ENCODE measurements around the gene C10orf95.
"Not testable (repeated sequence)": the region's sequence is repeated elsewhere in the genome, so short reads cannot be mapped to it uniquely, and the experiment has no call there.

The C10orf95 gene

GRCh38 chr10:102463983-102464382 lies 12.6 kb upstream of the C10orf95 start:
- DNase-seq, result no peak

DNA sequence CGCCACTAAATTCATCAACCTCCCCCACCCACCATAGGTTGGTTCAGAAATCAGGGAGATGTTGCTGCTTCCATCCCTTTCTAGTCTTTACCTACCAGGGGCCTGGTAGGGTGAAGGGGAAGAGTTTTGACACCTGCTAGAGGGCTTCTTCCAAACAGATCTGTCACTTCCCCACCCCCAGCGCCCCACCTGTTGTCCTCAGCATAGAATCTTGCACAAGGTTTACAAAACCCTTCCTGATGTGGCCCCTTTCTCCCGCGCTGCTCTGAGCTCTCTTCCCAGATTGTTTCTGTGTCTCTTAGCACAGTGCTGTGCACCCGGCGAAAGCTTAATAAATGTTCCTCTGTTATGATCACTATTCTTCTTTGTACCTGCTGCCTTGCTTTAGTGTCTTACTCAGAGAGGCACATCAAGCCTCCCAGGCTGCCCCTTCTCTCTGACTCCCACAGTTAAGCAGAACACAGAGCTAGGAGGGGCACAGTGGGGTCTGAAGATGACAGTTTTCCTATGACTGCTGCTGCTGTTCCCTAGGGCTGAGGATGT lies 11.2 kb upstream of the C10orf95 start:
- DNase-seq, result no peak

DNA sequence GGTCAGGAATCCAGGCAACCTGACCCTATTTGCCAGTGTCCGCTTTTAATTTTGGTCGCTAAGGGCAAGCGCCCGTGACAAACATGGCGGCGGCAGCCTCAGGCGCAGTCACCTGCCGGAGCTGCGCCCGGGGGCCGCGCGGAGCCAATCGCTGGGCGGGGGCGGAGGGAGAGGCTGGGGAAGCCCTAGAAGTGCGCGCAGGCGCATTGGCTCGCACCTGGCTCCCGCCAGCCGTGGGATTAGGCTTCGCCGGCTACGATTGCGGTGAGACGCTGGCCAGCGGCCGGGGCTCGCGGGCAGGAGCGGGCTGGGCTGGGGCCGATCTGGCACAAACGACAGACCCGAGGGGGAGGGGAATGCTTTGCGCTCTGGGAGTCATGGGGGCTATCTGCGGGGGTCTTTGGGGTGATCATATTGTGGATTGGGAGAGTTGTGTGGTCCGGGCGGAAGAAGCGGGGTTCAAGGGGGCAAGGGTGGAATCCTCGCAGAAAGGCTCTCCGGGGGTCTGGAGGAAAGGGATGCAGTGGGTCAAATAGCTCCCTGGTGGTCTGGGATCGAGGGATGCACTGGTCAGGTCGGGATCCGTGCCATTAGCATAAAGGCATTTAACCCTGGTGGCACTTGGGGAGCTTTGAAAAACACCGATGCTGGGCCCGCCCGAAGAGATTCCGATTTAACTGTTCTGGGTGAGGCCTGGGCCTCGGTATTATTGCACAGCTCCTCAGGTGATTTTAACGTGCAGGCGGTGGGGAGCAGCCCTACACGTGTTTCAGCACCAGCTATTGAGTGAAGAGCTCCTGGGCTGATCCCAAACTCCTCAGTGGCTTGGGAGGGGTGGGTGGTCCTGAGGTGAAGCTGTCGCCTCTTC lies 10.1 kb upstream of the C10orf95 start:
- DNase-seq, result peak; percentile 96

- no peak for DNase-seq
These were observed 9.5 kb upstream of the C10orf95 start for GRCh38 chr10:102460836-102461186.

DNA sequence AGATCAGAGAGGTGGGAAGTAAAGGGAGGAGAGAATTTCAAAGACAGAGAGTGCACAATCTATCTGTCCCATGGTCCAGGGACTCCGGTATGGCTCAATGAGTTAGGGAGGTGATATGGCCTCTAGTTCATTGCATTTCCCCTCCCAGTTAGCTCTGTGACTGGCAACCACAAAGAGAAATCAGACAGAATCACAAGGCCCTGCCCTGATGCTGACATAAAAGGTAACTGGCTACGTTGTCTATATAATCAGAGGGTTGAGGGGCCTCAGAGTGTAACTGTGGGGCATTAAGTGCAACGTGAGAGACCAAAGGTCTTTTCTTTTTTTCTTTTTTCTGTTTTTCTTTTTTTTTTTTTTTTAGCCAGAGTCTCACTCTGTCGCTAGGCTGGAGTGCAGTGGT lies 7.3 kb upstream of the C10orf95 start:
- no peak for DNase-seq

DNA sequence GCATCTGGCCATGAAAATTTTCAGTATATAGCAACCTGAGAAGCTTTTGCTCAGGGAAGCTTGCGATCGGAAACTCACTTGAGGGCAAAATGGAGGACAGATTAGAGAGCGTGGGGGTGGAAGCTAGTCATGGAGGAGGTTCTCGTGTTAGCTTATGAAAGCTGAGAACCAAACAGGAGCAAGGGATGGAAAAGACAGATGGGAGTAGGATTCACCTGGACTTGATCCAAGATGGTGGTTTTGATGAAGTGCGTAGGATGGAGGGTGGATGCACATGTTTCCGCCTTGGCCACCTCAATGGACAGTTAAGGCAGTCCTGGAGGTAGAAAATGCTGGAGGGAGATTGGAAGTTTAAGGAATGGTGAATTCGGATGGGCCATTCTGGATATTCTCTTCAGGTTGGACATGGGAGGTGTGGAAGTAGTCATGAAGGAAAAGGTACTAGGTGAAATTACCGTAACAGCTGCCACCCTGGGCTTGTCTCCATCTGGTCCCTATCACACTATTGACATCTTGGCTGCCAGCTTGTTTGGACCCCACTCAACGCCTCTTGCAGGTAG lies 6.3 kb upstream of the C10orf95 start:
- no peak for DNase-seq

GRCh38 chr10:102455893-102456471 lies 4.6 kb upstream of the C10orf95 start:
- DNase-seq, result no peak

- not testable (repeated sequence) for DNase-seq
These were observed 3.5 kb upstream of the C10orf95 start for GRCh38 chr10:102454662-102455487.

DNA sequence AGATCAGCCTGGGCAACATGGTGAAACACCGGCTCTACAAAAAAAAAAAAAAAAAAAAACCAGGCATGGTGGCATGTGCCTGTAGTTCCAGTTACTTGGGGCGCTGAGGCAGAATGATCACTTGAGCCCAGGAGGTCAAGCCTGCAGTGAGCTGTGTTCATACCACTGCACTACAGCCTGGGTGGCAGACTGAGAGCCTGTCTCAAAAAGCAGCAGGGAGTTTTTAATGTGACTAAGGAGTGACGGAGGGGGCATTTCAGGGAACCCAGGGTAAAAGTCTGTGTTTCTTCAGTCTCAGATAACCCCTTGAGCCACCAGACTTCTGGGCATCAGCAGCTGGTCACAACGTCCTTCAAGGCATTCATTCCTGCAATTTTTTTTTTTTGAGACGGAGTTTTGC lies 2.2 kb upstream of the C10orf95 start:
- DNase-seq, result no peak

DNA sequence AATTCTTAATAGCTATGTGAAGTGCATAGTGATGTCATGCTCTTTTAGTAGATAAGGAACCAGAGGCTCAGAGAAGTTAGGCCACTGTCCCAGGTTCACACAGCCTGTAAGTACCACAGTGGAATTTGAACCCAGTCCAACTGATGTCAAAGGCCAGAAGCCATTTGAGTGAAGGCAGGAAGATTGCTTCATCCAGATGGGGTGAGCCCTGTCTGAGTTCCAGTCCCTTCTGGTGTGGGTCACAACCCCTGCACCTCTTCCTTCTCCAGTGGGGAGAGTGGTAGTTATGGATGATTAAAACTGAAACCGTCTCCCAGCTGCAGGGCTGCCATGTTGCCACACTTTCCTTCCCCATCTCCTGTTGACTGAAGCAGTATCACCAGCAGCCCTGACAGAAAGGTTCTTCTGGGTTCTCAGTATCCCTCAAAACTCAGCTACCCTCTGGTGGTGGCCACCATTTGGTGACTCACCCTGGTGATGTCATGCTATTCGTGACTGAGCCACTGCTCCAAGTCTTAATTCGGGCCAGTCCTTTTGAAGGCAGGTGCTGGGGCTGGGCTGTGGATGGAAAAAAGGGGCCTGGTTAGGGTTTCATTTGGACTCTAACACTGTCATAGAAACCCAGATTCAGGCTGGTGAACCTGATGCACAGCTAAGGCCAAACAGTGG lies 1.5 kb upstream of the C10orf95 start:
- DNase-seq, result peak; percentile 51

- peak; percentile 86 for DNase-seq
These were observed 804 bp downstream of the C10orf95 start for GRCh38 chr10:102450374-102451104.

GRCh38 chr10:102450124-102450373 lies 1.3 kb downstream of the C10orf95 start:
- no peak for DNase-seq

DNA sequence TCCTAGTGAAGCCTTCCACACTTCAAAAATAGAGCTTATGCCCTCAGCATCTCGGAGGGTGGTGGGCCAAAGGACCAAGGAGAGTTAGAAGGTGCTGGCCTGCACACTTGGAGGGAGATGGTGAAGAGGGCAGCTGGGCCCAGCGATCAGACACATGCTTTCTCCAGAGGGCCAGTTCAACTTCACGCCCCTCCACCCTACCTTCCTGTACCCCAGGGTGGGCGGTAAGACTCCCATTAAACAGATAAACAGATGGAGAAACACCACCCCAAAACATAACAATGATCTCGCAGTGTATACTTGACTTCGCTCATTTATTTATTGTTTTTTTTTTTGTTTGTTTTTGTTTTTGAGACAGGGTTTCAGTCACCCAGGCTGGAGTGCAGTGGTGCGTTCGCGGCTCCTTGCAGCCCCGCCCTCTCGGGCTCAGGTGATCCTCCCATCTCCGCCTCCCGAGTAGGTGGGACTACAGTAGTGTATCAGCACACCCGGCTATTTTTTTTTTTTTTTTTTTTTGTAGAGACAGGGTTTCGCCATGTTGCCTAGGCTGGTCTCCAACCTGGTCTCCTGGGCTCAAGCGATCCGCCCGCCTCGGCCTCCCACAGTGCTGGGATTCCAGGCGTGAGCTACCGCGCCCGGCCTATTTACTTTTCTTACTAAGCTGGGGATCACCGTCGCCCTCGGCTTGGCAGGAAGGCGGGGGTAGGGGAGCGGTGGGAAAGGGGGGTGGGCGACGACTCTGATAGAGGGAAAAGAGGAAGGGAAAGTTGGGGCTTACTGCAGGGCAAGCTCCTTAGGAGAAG lies 1.8 kb downstream of the C10orf95 start:
- peak; percentile 91 for DNase-seq

- DNase-seq, result no peak
These were observed 6.5 kb downstream of the C10orf95 start for GRCh38 chr10:102444851-102445250.

DNA sequence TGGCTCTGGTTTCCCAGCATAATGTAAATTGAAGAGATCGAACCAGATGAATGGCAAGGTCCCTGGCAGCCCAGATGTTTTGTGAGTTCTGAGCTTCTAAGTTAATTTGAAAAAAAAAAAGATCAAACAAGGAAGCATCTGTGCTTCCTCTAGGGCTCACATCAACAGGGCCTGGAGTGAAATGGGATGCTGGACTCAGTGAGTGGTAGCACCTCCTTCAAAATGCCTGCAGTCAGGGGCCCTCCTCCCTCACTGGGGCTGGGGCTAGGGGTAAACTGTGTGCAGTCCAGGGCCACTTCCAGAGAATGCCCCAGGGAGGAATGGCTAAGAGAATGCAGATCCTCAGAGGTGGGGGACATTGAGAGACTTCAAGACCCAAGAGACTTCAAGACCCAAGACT lies 13.0 kb downstream of the C10orf95 start:
- no peak for DNase-seq

DNA sequence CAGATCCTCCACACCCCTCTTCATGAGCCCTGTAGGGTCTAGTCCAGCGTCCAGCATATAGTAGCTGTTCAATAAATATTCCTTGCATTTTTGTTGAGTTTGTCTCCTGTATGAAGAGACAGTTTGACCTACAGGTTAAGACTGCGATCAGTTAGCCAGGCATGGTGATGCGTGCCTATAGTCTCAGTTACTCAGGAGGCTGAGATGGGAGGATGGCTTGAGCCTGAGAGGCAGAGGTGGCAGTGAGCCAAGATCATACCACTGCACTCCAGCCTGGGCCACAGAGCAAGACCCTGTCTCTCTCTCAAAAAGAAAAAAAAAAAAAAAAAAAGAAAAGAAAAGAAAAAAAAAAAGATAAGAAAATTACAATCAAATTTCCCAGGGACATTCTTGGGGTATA lies 13.8 kb downstream of the C10orf95 start:
- no peak for DNase-seq

- no peak for DNase-seq
These were observed 15.0 kb downstream of the C10orf95 start for GRCh38 chr10:102436312-102436711.

GRCh38 chr10:102435529-102436233 lies 15.7 kb downstream of the C10orf95 start:
- no peak for DNase-seq

GRCh38 chr10:102435133-102435497 lies 16.2 kb downstream of the C10orf95 start:
- no peak for DNase-seq

DNA sequence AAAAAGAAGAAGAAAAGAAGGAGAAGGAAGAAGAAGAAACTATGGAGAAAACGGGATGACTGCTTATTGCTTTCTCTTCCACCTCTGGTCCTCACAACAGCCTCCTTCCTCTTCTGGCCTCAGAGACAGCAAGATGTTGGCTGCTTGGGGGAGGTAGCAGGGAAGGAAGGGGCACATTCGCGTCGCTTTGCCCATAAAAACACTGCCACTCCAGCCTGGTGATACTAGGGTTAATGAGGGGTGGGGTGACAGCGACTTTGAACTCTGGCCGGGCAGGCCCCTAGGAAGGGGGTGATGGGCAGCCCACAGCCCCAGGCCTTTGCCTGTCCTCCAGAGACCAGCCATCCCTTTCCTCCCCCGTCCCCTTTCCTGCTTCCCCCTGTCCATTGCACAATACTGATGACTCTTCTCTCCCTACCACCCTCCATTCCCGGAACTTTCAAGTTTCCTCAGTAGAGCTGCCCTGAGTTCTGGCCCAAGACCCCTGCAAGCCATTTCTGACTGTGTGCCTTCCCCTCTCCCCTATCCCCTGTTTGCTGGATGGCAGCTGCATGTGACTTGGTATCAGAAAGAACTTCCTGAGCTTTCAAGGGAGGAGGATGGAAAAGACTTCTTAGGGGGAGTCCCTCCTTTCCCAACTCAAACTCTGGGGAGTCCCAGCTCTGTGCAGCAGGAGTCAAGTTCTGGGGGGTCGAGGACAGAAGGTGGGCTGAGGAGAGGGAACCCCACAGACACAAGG lies 16.8 kb downstream of the C10orf95 start:
- DNase-seq, result no peak

Data from activated naive CD4-positive, alpha-beta T cell treated with anti-CD3 and anti-CD28 coated beads, Interleukin-2, amount 50 U/mL, for 16 hours (primary cell).